Mesenchymal stem cell (in vitro differentiated cells and primary cell): Measurements from ENCODE around the gene MVD.
A peak's percentile ranks its signal among the peaks of the same experiment; 100 is the strongest.

Experiments
- DNase-seq: peaks from one replicate; pipeline ENCODE4 v3.0.0-alpha.2; 2013
- H2AFZ ChIP-seq: one replicate; pipeline ENCODE4 v1.6.1; 2013; ENCODE audit warnings: low read depth, mild to moderate bottlenecking, control low read depth, inconsistent platforms, low read length, moderate library complexity
- H2AK5ac ChIP-seq: 2 replicates; pipeline ENCODE4 v1.6.1; 2013; ENCODE audit warnings: low read length, moderate library complexity, mild to moderate bottlenecking, inconsistent platforms; ENCODE audit not compliant: severe bottlenecking
- H2BK120ac ChIP-seq: one replicate; pipeline ENCODE4 v1.6.1; 2013; ENCODE audit warnings: low read depth, mild to moderate bottlenecking, inconsistent platforms, low read length, moderate library complexity
- H2BK12ac ChIP-seq, 2 experiments: one replicate each; pipeline ENCODE4 v1.6.1; 2013; ENCODE audit warnings: inconsistent platforms in 2 of 2, low read length in 2 of 2, mild to moderate bottlenecking in 2 of 2, moderate library complexity in 2 of 2, control low read depth in 1 of 2
- H2BK15ac ChIP-seq: one replicate; pipeline ENCODE4 v1.6.1; 2013; ENCODE audit warnings: mild to moderate bottlenecking, low read depth, inconsistent platforms; ENCODE audit not compliant: poor library complexity, severe bottlenecking
- H2BK5ac ChIP-seq: 2 replicates; pipeline ENCODE4 v1.6.1; 2013; ENCODE audit warnings: low read depth, mild to moderate bottlenecking, low read length, control low read depth, inconsistent platforms; ENCODE audit not compliant: poor library complexity, severe bottlenecking
- H3K14ac ChIP-seq, 2 experiments: one replicate each; pipeline ENCODE4 v1.6.1; 2013; ENCODE audit warnings: inconsistent platforms in 2 of 2, low read length in 2 of 2, control low read depth in 1 of 2, mild to moderate bottlenecking in 1 of 2, moderate library complexity in 1 of 2
- H3K18ac ChIP-seq, 2 experiments: one replicate each; pipeline ENCODE4 v1.6.1; 2013; ENCODE audit warnings: inconsistent platforms in 2 of 2, low read length in 2 of 2, control low read depth in 1 of 2, low read depth in 1 of 2, mild to moderate bottlenecking in 1 of 2
- H3K23ac ChIP-seq, 2 experiments: one replicate each; pipeline ENCODE4 v1.6.1; 2013; ENCODE audit warnings: inconsistent platforms in 2 of 2, low read length in 2 of 2, mild to moderate bottlenecking in 2 of 2, moderate library complexity in 2 of 2, control low read depth in 1 of 2
- H3K27ac ChIP-seq: 2 replicates; pipeline ENCODE4 v1.5.1; 2013; ENCODE audit warnings: mild to moderate bottlenecking, moderate library complexity, low read length, control low read depth, inconsistent platforms; ENCODE audit not compliant: poor library complexity, severe bottlenecking
- H3K27me3 ChIP-seq, 2 experiments: 2 replicates each; pipeline versions ENCODE4 v1.6.1 to v1.7.0; 2013; ENCODE audit warnings: low read length in 2 of 2, mild to moderate bottlenecking in 2 of 2, moderate library complexity in 2 of 2, control low read depth in 1 of 2, inconsistent platforms in 1 of 2; ENCODE audit not compliant: control insufficient read depth in 1 of 2, insufficient read depth in 1 of 2
- H3K36me3 ChIP-seq, 2 experiments: 2 replicates each; pipeline versions ENCODE4 v1.6.1 to v1.7.0; 2013; ENCODE audit warnings: low read length in 2 of 2, control low read depth in 1 of 2, inconsistent platforms in 1 of 2, low read depth in 1 of 2, mild to moderate bottlenecking in 1 of 2; ENCODE audit not compliant: insufficient read depth in 2 of 2, control insufficient read depth in 1 of 2
- H3K4ac ChIP-seq, 2 experiments: one replicate each; pipeline ENCODE4 v1.6.1; 2013; ENCODE audit warnings: inconsistent platforms in 2 of 2, low read length in 2 of 2, mild to moderate bottlenecking in 2 of 2, moderate library complexity in 2 of 2, control low read depth in 1 of 2, low read depth in 1 of 2
- H3K4me1 ChIP-seq: 2 replicates; pipeline ENCODE4 v1.6.1; 2013; ENCODE audit warnings: low read depth, low read length, control low read depth; ENCODE audit not compliant: control insufficient read depth, insufficient read depth
- H3K4me2 ChIP-seq: 2 replicates; pipeline ENCODE4 v1.6.1; 2013; ENCODE audit warnings: low read length, mild to moderate bottlenecking, inconsistent platforms; ENCODE audit not compliant: poor library complexity, severe bottlenecking
- H3K4me3 ChIP-seq, 2 experiments: 2 replicates each; pipeline versions ENCODE4 v1.5.1 to v1.7.0; 2013; ENCODE audit warnings: low read length in 2 of 2, mild to moderate bottlenecking in 2 of 2, control low read depth in 1 of 2, low read depth in 1 of 2; ENCODE audit not compliant: insufficient read depth in 1 of 2
- H3K79me1 ChIP-seq: replicated peaks from 2 replicates; pipeline ENCODE4 v1.6.1; 2013; ENCODE audit warnings: mild to moderate bottlenecking, control low read depth, low read length, inconsistent platforms; ENCODE audit not compliant: poor library complexity, severe bottlenecking
- H3K9ac ChIP-seq: 2 replicates; pipeline ENCODE4 v1.7.0; 2013; ENCODE audit warnings: mild to moderate bottlenecking, low read length, moderate library complexity
- H3K9me3 ChIP-seq: 2 replicates; pipeline ENCODE4 v1.7.0; 2013; ENCODE audit warnings: mild to moderate bottlenecking, low read length; ENCODE audit not compliant: control insufficient read depth
- H4K8ac ChIP-seq: one replicate; pipeline ENCODE4 v1.6.1; 2013; ENCODE audit warnings: inconsistent platforms, mild to moderate bottlenecking, low read length, moderate library complexity
- H4K91ac ChIP-seq: one replicate; pipeline ENCODE4 v1.6.1; 2013; ENCODE audit warnings: mild to moderate bottlenecking, low read length, inconsistent platforms
- WGBS: methylation state at CpG from one replicate; pipeline ENCODE4 v1.1.7; 2013; ENCODE audit warnings: mixed read lengths; 5-methylcytosine and 5-hydroxymethylcytosine counted together

The MVD gene

DNA sequence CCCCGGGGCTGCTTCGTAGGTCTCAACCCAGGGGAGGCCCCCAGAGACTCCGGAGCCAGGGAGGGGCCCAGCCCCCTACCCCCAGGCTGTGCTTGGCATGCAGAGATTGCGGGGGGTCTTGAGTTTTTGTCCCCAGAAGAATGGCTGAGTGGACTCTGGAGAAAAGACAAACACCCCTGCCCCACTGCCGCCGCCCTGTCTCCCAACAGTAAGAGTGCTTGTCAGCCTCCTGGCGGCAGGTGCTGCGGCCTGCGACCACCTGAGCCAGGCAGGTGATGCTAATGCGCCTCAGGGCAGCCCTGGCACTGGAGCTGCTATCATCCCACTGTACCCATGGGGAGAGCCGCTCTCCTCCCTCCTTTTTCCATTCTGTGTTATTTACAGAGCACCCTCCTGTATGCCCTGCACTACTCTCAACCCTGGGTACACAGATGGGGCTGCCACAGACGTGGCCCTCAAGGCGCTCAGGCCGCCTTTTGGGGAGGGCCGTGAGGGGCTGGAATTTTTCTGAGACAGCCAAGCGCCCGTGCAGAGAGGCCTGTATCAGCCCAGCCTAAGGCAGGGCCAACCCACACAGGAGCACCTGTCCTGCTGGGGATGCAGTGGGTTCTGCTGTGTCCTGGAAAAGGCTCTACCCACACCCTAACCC is 27.1 kb downstream of the MVD start:
- peaks cover 15 to 23% of the 10 kb centered on the region in 2 experiments for H3K36me3 ChIP-seq
- no peak overlapping the region for H2BK120ac ChIP-seq
- H2AFZ ChIP-seq: no peak overlapping the region
- H3K18ac ChIP-seq: no peak overlapping the region
- H3K79me1 ChIP-seq: peaks cover 2% of the 10 kb centered on the region
- no peak overlapping the region for H3K9ac ChIP-seq
- no peak overlapping the region for H3K4me3 ChIP-seq
- no peaks in the 10 kb centered on the region for H3K9me3 ChIP-seq
- no peak overlapping the region for H2AK5ac ChIP-seq
- H4K8ac ChIP-seq: no peak overlapping the region
- H3K27me3 ChIP-seq: peaks cover 26 to 52% of the 10 kb centered on the region in 2 experiments
- H2BK12ac ChIP-seq: no peak overlapping the region
- H3K4me2 ChIP-seq: no peak overlapping the region
- 95% methylated on average over 17 of the region's 17 CpGs for WGBS
- H3K27ac ChIP-seq: no peak overlapping the region
- H3K4me1 ChIP-seq: peaks cover 26% of the 10 kb centered on the region
- no peak overlapping the region for H2BK5ac ChIP-seq
- DNase-seq: no peak
- H2BK15ac ChIP-seq: peak overlapping the region; percentile 9
- H3K4ac ChIP-seq: no peak overlapping the region
- no peak overlapping the region for H4K91ac ChIP-seq
- no peak overlapping the region for H3K23ac ChIP-seq
- H3K14ac ChIP-seq: no peak overlapping the region

DNA sequence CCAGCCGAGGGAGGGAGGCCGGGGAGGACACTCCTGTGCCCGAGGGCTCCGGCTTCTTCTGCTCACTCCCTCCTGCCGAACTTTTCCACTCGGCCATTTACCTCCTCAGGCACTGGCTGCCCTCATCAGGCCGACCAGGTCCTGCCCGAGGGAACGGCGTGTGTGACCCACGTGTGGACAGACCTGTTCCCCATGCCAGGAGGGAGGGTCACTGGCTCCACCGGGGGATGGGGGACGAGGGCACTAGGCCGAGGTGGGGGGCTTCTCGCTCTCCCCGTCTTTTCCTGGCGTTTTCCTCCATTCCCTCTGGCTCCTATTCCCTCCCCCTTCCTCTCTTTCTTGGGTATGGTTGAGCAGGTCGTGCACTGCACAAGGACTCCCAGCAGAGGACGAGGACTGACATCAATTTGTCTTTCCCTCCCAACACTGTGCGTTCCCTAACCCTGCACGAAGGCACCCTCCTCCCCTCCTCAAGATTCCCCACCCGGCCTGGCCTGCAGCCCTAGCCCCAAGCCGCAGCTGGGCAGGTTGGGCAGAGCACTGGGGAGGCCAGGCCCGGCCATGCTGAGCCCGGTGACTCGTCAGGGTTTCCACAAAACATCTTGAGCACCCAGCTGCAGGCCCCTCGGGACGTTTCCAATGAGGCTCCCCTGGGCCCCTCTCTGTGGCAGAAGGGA is 27.8 kb downstream of the MVD start:
- H3K27ac ChIP-seq: no peak overlapping the region
- H2BK5ac ChIP-seq: no peak overlapping the region
- H3K14ac ChIP-seq: no peak overlapping the region
- H2AK5ac ChIP-seq: no peak overlapping the region
- no peak overlapping the region for H3K23ac ChIP-seq
- H2BK120ac ChIP-seq: no peak overlapping the region
- H3K36me3 ChIP-seq: peaks cover 20 to 30% of the 10 kb centered on the region in 2 experiments
- peak overlapping the region; percentile 9 for H2BK15ac ChIP-seq
- peaks cover 2% of the 10 kb centered on the region for H3K79me1 ChIP-seq
- peak overlapping the region; percentile 59 for H4K91ac ChIP-seq
- no peak overlapping the region for H4K8ac ChIP-seq
- peak overlapping the region in 1 of 2 experiments; percentile 7 for H2BK12ac ChIP-seq
- peak overlapping the region; percentile 58 to 68 for H3K4me3 ChIP-seq
- peak; percentile 58 for DNase-seq
- H3K4me1 ChIP-seq: peaks cover 26% of the 10 kb centered on the region
- no peaks in the 10 kb centered on the region for H3K9me3 ChIP-seq
- H2AFZ ChIP-seq: no peak overlapping the region
- peak overlapping the region; percentile 96 for H3K4me2 ChIP-seq
- peak overlapping the region; percentile 61 to 81 for H3K18ac ChIP-seq
- peak overlapping the region; percentile 48 for H3K9ac ChIP-seq
- H3K4ac ChIP-seq: no peak overlapping the region
- 33% methylated on average over 24 of the region's 28 CpGs for WGBS
- peaks cover 19 to 46% of the 10 kb centered on the region in 2 experiments for H3K27me3 ChIP-seq

DNA sequence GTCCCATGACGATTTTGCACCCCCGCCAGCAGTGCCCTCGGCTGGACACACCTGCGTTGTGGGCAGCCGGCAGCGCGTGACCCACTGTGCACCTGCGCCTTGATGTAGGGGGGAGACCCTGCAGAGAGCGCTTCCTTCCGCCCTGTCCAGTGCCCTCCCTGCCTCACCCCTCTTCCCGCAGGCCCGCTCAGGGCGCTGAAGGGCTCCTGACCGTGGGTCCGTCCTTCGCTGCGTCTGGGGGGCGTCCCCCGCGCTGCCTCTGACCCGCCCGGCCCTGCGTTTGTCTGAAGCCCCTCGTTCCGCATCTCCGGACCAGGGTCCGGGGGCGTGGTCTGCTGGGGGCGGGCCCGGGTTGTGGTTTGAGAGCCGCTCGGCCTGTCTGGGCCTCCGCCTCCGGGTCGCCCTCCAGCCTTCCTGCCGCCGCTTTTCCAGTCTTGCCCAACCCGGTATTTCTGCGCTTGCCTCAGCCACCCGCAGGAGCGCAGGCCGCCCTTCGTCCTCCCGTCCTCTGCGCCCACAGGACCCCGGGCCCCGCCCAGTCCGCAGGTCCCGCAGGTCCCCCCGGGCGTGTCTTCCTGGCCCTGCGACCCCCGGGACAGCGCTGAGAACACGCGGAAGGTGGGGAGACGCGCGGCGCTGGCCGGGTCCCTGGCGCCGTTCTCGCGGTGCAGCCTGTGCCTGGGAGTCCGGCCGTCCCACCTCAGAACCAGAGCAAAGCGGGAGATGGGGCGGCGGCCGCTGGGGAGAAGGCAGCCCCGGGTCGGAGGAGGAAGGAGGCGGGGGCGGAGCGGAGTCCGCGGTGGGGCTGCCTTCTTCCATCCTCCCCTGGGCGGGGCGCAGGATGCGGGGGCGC is 28.5 kb downstream of the MVD start:
- H3K23ac ChIP-seq: peak overlapping the region in 1 of 2 experiments; percentile 79
- peak; percentile 85 for DNase-seq
- H3K27ac ChIP-seq: no peak overlapping the region
- peaks cover 2% of the 10 kb centered on the region for H3K79me1 ChIP-seq
- H3K27me3 ChIP-seq: peaks cover 12 to 38% of the 10 kb centered on the region in 2 experiments
- H3K36me3 ChIP-seq: peaks cover 27 to 37% of the 10 kb centered on the region in 2 experiments
- H3K9ac ChIP-seq: peak overlapping the region; percentile 48
- peak overlapping the region; percentile 35 for H2BK120ac ChIP-seq
- peak overlapping the region; percentile 8 for H2AFZ ChIP-seq
- peaks cover 26% of the 10 kb centered on the region for H3K4me1 ChIP-seq
- 8% methylated on average over 59 of the region's 82 CpGs for WGBS
- H4K8ac ChIP-seq: peak overlapping the region; percentile 88
- no peak overlapping the region for H2AK5ac ChIP-seq
- H3K9me3 ChIP-seq: no peaks in the 10 kb centered on the region
- H2BK15ac ChIP-seq: peak overlapping the region; percentile 95
- H4K91ac ChIP-seq: peak overlapping the region; percentile 11
- peak overlapping the region; percentile 58 to 68 for H3K4me3 ChIP-seq
- peak overlapping the region in 1 of 2 experiments; percentile 21 for H2BK12ac ChIP-seq
- H3K14ac ChIP-seq: peak overlapping the region in 1 of 2 experiments; percentile 94
- H3K18ac ChIP-seq: peak overlapping the region; percentile 61 to 86
- peak overlapping the region in 1 of 2 experiments; percentile 34 for H3K4ac ChIP-seq
- no peak overlapping the region for H2BK5ac ChIP-seq
- H3K4me2 ChIP-seq: peak overlapping the region; percentile 96
